Endothelial cell of umbilical vein (primary cell): ENCODE measurements around the gene PLXNA4. TPM values are rescaled to one million over a fixed set of nuclear protein-coding genes. Genes with fewer than 3 reads are reported as not detected.
A peak's percentile ranks its signal among the peaks of the same experiment; 100 is the strongest.

Experiments
- BruUV-seq: library from RNA; stranded (reverse); fragments of 400-500 nt; replicated peaks from 2 replicates; lab custom pipeline; 2021; lab: Mats Ljungman, UMichigan
- CTCF ChIA-PET: fragments of 300-600, 350-600 bp; sonication (Branson Sonifier 250); formaldehyde crosslinking; loops from one replicate; lab custom pipeline; 2021; ENCODE audit warnings: antibody characterized with exemption, inconsistent platforms; lab: Charles Lee
- POLR2A ChIA-PET: fragments of 300-600, 350-600 bp; sonication (Branson Sonifier 250); formaldehyde crosslinking; loops from one replicate; lab custom pipeline; 2021; ENCODE audit warnings: antibody characterized with exemption, inconsistent platforms; lab: Charles Lee
- DNase-seq: peaks from one replicate; pipeline ENCODE4 v3.0.0-alpha.2; 2011; ENCODE audit warnings: low read depth, low spot score
- FAIRE-seq: peaks from 2 replicates; lab custom pipeline; 2011; peaks lifted over from hg19 to GRCh38; lab: Jason Lieb, UNC
- H2AFZ ChIP-seq: 2 replicates; pipeline ENCODE4 v1.6.0; 2012; ENCODE audit warnings: low read depth, low read length, control low read depth, inconsistent platforms
- H3K27ac ChIP-seq: 2 replicates; pipeline ENCODE4 v1.5.1; 2011; ENCODE audit warnings: low read depth, mild to moderate bottlenecking, control low read depth, low read length, moderate library complexity; ENCODE audit not compliant: insufficient read depth
- H3K27me3 ChIP-seq, 2 experiments: 2 replicates each; pipeline versions ENCODE4 v1.6.0 to v1.6.1; 2011; ENCODE audit warnings: low read length in 2 of 2, mixed read lengths in 1 of 2; ENCODE audit not compliant: control insufficient read depth in 2 of 2, insufficient read depth in 2 of 2
- H3K36me3 ChIP-seq, 2 experiments: 2 replicates in 1 of 2; 3 replicates in 1 of 2; pipeline ENCODE4 v1.5.1; 2011; ENCODE audit warnings: low read length in 2 of 2, mild to moderate bottlenecking in 1 of 2, moderate library complexity in 1 of 2; ENCODE audit not compliant: control insufficient read depth in 2 of 2, insufficient read depth in 2 of 2; ENCODE audit errors: extremely low read depth in 1 of 2
- H3K4me1 ChIP-seq: 3 replicates; pipeline ENCODE4 v1.5.1; 2011; ENCODE audit warnings: mild to moderate bottlenecking, low read length; ENCODE audit not compliant: control insufficient read depth, insufficient read depth; ENCODE audit errors: extremely low read depth
- H3K4me2 ChIP-seq: 2 replicates; pipeline ENCODE4 v1.6.1; 2011; ENCODE audit warnings: low read length, control low read depth, mixed read lengths; ENCODE audit not compliant: insufficient read depth
- H3K4me3 ChIP-seq, 3 experiments: fragments of 200-600 bp in 1 of 3; sonication (generic), shearing (Covaris generic) in 1 of 3; replicated peaks in 1 of 3; 2 replicates each; pipeline ENCODE4 v1.5.1; 2011 to 2016; ENCODE audit warnings: control low read depth in 3 of 3, low read length in 3 of 3, mild to moderate bottlenecking in 2 of 3, inconsistent platforms in 1 of 3, low read depth in 1 of 3, moderate library complexity in 1 of 3; ENCODE audit not compliant: insufficient read depth in 1 of 3
- H3K79me2 ChIP-seq: 2 replicates; pipeline ENCODE4 v1.6.0; 2012; ENCODE audit warnings: low read length, inconsistent platforms; ENCODE audit not compliant: control insufficient read depth, insufficient read depth
- H3K9ac ChIP-seq: replicated peaks from 2 replicates; pipeline ENCODE3; 2011; ENCODE audit warnings: low read length, control low read depth; ENCODE audit not compliant: insufficient read depth; ENCODE audit errors: extremely low read depth
- H3K9me1 ChIP-seq: replicated peaks from 3 replicates; pipeline ENCODE4 v1.6.0; 2011; ENCODE audit warnings: mild to moderate bottlenecking, low read length; ENCODE audit not compliant: control insufficient read depth, insufficient read depth; ENCODE audit errors: extremely low read depth
- H3K9me3 ChIP-seq: replicated peaks from 2 replicates; pipeline ENCODE4 v1.5.1; 2012; ENCODE audit warnings: low read length, inconsistent platforms; ENCODE audit not compliant: control insufficient read depth, insufficient read depth
- H4K20me1 ChIP-seq: replicated peaks from 2 replicates; pipeline ENCODE3; 2011; ENCODE audit warnings: mild to moderate bottlenecking, low read length; ENCODE audit not compliant: control insufficient read depth, insufficient read depth; ENCODE audit errors: extremely low read depth
- CTCF ChIP-seq, 2 donors: IDR thresholded peaks; 1 replicate in 1 of 2; 2 replicates in 1 of 2; pipeline ENCODE4 v1.5.1; 2011; ENCODE audit warnings: low read length in 2 of 2, mild to moderate bottlenecking in 2 of 2, moderate library complexity in 2 of 2, control low read depth in 1 of 2, inconsistent platforms in 1 of 2, low read depth in 1 of 2; ENCODE audit not compliant: insufficient read depth in 1 of 2; ENCODE audit errors: extremely low read depth in 1 of 2
- EZH2 ChIP-seq: IDR thresholded peaks from 2 replicates; pipeline ENCODE4 v1.6.1; 2012; ENCODE audit warnings: borderline replicate concordance, low read depth, mild to moderate bottlenecking, moderate library complexity, low read length, inconsistent platforms; ENCODE audit not compliant: severe bottlenecking
- FOS ChIP-seq: IDR thresholded peaks from 2 replicates; pipeline ENCODE4 v1.6.1; 2011; ENCODE audit warnings: mild to moderate bottlenecking, low read length, moderate library complexity, borderline replicate concordance; ENCODE audit not compliant: insufficient read depth
- GATA2 ChIP-seq: IDR thresholded peaks from 2 replicates; pipeline ENCODE4 v1.7.0; 2011; ENCODE audit warnings: low read depth, mild to moderate bottlenecking, moderate library complexity, mixed read lengths, low read length; ENCODE audit not compliant: insufficient read length, insufficient read depth
- JUN ChIP-seq: IDR thresholded peaks from 2 replicates; pipeline ENCODE4 v1.6.1; 2011; ENCODE audit warnings: borderline replicate concordance, low read depth; ENCODE audit not compliant: insufficient read length, insufficient read depth
- MAX ChIP-seq: IDR thresholded peaks from 2 replicates; pipeline ENCODE4 v1.6.1; 2011; ENCODE audit not compliant: insufficient read depth, insufficient read length
- MYC ChIP-seq: IDR thresholded peaks from one replicate; pipeline ENCODE4 v1.6.1; 2011; ENCODE audit warnings: mild to moderate bottlenecking, low read depth, low read length
- POLR2A ChIP-seq: IDR thresholded peaks from 2 replicates; pipeline ENCODE4 v1.6.1; 2012; ENCODE audit warnings: low read depth, mild to moderate bottlenecking, control low read depth, low read length
- POLR2AphosphoS5 ChIP-seq: IDR thresholded peaks from 2 replicates; pipeline ENCODE4 v1.6.1; 2012; ENCODE audit warnings: low read depth, mild to moderate bottlenecking, control low read depth, low read length, moderate library complexity; ENCODE audit not compliant: insufficient read depth
- dilution Hi-C: fragments of 300-500 bp; cut with MboI; formaldehyde crosslinking; loops from one replicate; pipeline ENCODE4 v1.15.0; 2019; ENCODE audit warnings: low sequenced_read_pairs; ENCODE audit not compliant: extremely low pct_ligation_motif_present
- intact Hi-C: fragments of 100-400 bp; cut with micrococcal nuclease; formaldehyde crosslinking; loops from one replicate; pipeline ENCODE4 v1.10.0; 2022
- polyA plus RNA-seq, 4 experiments: library from polyadenylated mRNA; depleted of rRNA in 3 of 4; stranded (reverse) in 3 of 4; unstranded in 1 of 4; fragments of >200 nt; gene quantifications; 2 replicates each; pipeline versions ENCODE4 v1.2.1 to v1.2.3, GENCODE V29; 2011 to 2012; ENCODE audit warnings: missing spikeins in 1 of 4
- total RNA-seq: library from RNA; stranded (reverse); gene quantifications from 2 replicates; pipeline ENCODE4 v1.2.3, GENCODE V29; 2021

Gene PLXNA4
- total and polyA plus RNA-seq, 2 donors (not counting 3 experiments of a cell fraction or from before 2014, with no cell fraction given) = 12.1 to 20.4 TPM

GRCh38 chr7:132463922-132464321 lies 112.3 kb downstream of the PLXNA4 start:
- Histone ChIP-seq H3K9me3 (no peaks in the 10 kb centered on the region), H3K9ac (peak overlapping the region; percentile 12), H4K20me1 (no peaks in the 10 kb centered on the region), H3K4me3 (no peak overlapping the region), H3K79me2 (no peaks in the 10 kb centered on the region), H3K9me1 (no peaks in the 10 kb centered on the region), H2AFZ (peak overlapping the region; percentile 27), H3K4me2 (peak overlapping the region; percentile 26), H3K4me1 (peaks cover 39% of the 10 kb centered on the region), H3K27me3 (no peaks in the 10 kb centered on the region), H3K36me3 (no peaks in the 10 kb centered on the region), H3K27ac (peak overlapping the region; percentile 76)
- FAIRE-seq (no peak), DNase-seq (peak; percentile 62)
- dilution Hi-C loops (no loop called here), intact Hi-C loops (loop anchor here (1.0 to 2.0 kb wide), 2 partner anchors 33 to 45 kb away; no protein-coding TSS in a partner anchor)
- TF ChIP-seq JUN (no peak), GATA2 (no peak), MAX (no peak), FOS (no peak), POLR2A (no peak), EZH2 (no peak), MYC (no peak), POLR2AphosphoS5 (no peak), CTCF (IDR thresholded peaks at IDR 0.05; ENCODE audit: extremely low read depth in 1 of 2, insufficient read depth in 1 of 2, low read depth in 1 of 2, low read length in 2 of 2) (no peak)
- no TSS peak for BruUV-seq
- CTCF ChIA-PET = interaction anchor here (0.8 to 2.0 kb wide), 7 partner anchors 22 to 171 kb away, joined by 4 to 9 read pairs (median 4); no protein-coding TSS in a partner anchor
- POLR2A ChIA-PET = no interaction called here
